Kidney (tissue), 14 donors: ENCODE results near the gene ZDHHC14. TPM values are rescaled to one million over a fixed set of nuclear protein-coding genes. Genes with fewer than 3 reads are reported as not detected.

Source experiments
- DNase-seq, 5 donors: peaks; one replicate each; pipeline ENCODE4 v3.0.0-alpha.2; 2013 to 2020
- FAIRE-seq: peaks from 2 replicates; lab custom pipeline; 2012; peaks lifted over from hg19 to GRCh38; lab: Jason Lieb, UNC
- H3K27ac ChIP-seq, 2 donors: one replicate each; pipeline ENCODE4 v1.7.0; 2013; ENCODE audit warnings: low read depth in 2 of 2, low read length in 2 of 2, inconsistent platforms in 1 of 2
- H3K27me3 ChIP-seq: one replicate; pipeline ENCODE4 v1.7.1; 2013; ENCODE audit warnings: low read length, inconsistent platforms; ENCODE audit not compliant: control insufficient read depth, insufficient read depth
- H3K36me3 ChIP-seq, 3 donors: one replicate each; pipeline versions ENCODE4 v1.7.0 to v1.7.1; 2013; ENCODE audit warnings: low read length in 3 of 3, control low read depth in 1 of 3, inconsistent platforms in 1 of 3; ENCODE audit not compliant: insufficient read depth in 3 of 3, control insufficient read depth in 2 of 3
- H3K4me1 ChIP-seq, 3 donors: one replicate each; pipeline versions ENCODE4 v1.7.0 to v1.7.1; 2013; ENCODE audit warnings: low read length in 3 of 3, inconsistent platforms in 1 of 3, low read depth in 1 of 3; ENCODE audit not compliant: control insufficient read depth in 2 of 3, insufficient read depth in 2 of 3
- H3K4me3 ChIP-seq, 3 donors: one replicate each; pipeline versions ENCODE4 v1.7.0 to v1.8.1; 2013; ENCODE audit warnings: low read length in 3 of 3, control low read depth in 1 of 3, inconsistent platforms in 1 of 3
- H3K9ac ChIP-seq, 3 donors: one replicate each; pipeline versions ENCODE4 v1.7.0 to v1.7.1; 2013; ENCODE audit warnings: low read length in 3 of 3, control low read depth in 1 of 3, inconsistent platforms in 1 of 3
- H3K9me3 ChIP-seq, 3 donors: one replicate each; pipeline versions ENCODE4 v1.7.0 to v1.7.1; 2013; ENCODE audit warnings: low read length in 3 of 3, control low read depth in 1 of 3, inconsistent platforms in 1 of 3; ENCODE audit not compliant: control insufficient read depth in 2 of 3, insufficient read depth in 1 of 3
- intact Hi-C: fragments of 100-400 bp; cut with DNase I; formaldehyde crosslinking; loops from one replicate; pipeline ENCODE4 v1.11.1; 2022
- polyA plus RNA-seq: library from polyadenylated mRNA; stranded (reverse); fragments of 350-450 nt; fragmentation: Illumina TruSeq; extraction: RNeasy Lipid Tissue Mini Kit (QIAGEN cat#74804); gene quantifications from one replicate; pipeline ENCODE4 v1.2.3, GENCODE V29; 2014; ENCODE audit warnings: low read depth, low replicate concordance; ENCODE audit not compliant: insufficient read depth
- total RNA-seq: library from RNA; stranded (reverse); fragmentation: NEBNext Ultra II Directional; extraction: Animal tissue kit (Norgen Biotek cat#: 25700); gene quantifications from one replicate; pipeline ENCODE4 v1.2.1, GENCODE V29; 2021
- TF ChIP-seq, protein P1 (sequence below): IDR thresholded peaks from 3 replicates; pipeline ENCODE4 v1.5.1; 2012; ENCODE audit warnings: mild to moderate bottlenecking, moderate library complexity, borderline replicate concordance; ENCODE audit not compliant: insufficient read depth; ENCODE audit errors: extremely low read depth
- donor health status: control.
- donor health status: control.
- donor health status: control.
- donor health status: control.
- donor health status: control.
- donor health status: DM: yes; HTN: yes; CAD: no.
- donor health status: Normal renal cell carcinoma (clear cell type).

The ZDHHC14 gene
- total and polyA plus RNA-seq, 2 donors from 2014 or later, result 13.5 to 26.7 TPM

- Histone ChIP-seq H3K4me3 (no peak overlapping the region), H3K9ac (no peak overlapping the region), H3K36me3 (no peaks in the 10 kb centered on the region), H3K4me1 (peaks cover 0 to 4% (median 3%) of the 10 kb centered on the region in 3 donors), H3K27ac (no peak overlapping the region), H3K9me3 (no peaks in the 10 kb centered on the region), H3K27me3 (no peaks in the 10 kb centered on the region)
- intact Hi-C loops, result no loop called here
- FAIRE-seq (no peak), DNase-seq (no peak)
- TF ChIP-seq, protein P1, sequence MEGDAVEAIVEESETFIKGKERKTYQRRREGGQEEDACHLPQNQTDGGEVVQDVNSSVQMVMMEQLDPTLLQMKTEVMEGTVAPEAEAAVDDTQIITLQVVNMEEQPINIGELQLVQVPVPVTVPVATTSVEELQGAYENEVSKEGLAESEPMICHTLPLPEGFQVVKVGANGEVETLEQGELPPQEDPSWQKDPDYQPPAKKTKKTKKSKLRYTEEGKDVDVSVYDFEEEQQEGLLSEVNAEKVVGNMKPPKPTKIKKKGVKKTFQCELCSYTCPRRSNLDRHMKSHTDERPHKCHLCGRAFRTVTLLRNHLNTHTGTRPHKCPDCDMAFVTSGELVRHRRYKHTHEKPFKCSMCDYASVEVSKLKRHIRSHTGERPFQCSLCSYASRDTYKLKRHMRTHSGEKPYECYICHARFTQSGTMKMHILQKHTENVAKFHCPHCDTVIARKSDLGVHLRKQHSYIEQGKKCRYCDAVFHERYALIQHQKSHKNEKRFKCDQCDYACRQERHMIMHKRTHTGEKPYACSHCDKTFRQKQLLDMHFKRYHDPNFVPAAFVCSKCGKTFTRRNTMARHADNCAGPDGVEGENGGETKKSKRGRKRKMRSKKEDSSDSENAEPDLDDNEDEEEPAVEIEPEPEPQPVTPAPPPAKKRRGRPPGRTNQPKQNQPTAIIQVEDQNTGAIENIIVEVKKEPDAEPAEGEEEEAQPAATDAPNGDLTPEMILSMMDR, result no peak
Measured at GRCh38 chr6:157621406-157621805, 240.4 kb downstream of the ZDHHC14 start.

GRCh38 chr6:157622427-157622826 lies 241.4 kb downstream of the ZDHHC14 start:
- Histone ChIP-seq H3K9me3 (no peaks in the 10 kb centered on the region), H3K9ac (no peak overlapping the region), H3K36me3 (no peaks in the 10 kb centered on the region), H3K27ac (no peak overlapping the region), H3K4me3 (no peak overlapping the region), H3K4me1 (peaks cover 0 to 4% (median 3%) of the 10 kb centered on the region in 3 donors), H3K27me3 (no peaks in the 10 kb centered on the region)
- FAIRE-seq, result no peak
- no peak for DNase-seq
- intact Hi-C loops, result no loop called here
- TF ChIP-seq, protein P1, result no peak

DNA sequence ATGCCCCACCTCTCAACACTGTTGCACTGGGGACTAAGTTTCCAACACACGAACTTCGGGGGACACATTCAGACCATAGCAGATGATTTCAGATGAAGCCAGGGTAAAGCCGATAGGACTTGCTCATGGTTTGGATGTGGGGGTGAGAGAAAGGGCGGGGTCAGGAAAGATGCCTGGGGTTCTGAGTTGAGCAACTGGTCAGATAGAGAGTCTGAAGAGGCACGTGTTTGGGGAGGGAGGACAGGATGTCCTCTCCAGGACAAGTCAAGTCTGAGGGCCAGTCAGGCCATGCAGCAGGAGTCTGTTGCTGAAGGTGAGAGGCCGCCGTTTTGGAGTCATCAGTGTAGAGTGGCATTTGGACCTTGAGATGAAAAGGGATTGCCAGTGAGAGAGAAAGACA lies 244.1 kb downstream of the ZDHHC14 start:
- Histone ChIP-seq H3K4me1 (peaks cover 0 to 4% (median 3%) of the 10 kb centered on the region in 3 donors), H3K36me3 (no peaks in the 10 kb centered on the region), H3K27ac (no peak overlapping the region), H3K9me3 (no peaks in the 10 kb centered on the region), H3K9ac (no peak overlapping the region), H3K27me3 (no peaks in the 10 kb centered on the region), H3K4me3 (no peak overlapping the region)
- DNase-seq (no peak), FAIRE-seq (no peak)
- TF ChIP-seq, protein P1, result no peak
- intact Hi-C loops, result no loop called here

DNA sequence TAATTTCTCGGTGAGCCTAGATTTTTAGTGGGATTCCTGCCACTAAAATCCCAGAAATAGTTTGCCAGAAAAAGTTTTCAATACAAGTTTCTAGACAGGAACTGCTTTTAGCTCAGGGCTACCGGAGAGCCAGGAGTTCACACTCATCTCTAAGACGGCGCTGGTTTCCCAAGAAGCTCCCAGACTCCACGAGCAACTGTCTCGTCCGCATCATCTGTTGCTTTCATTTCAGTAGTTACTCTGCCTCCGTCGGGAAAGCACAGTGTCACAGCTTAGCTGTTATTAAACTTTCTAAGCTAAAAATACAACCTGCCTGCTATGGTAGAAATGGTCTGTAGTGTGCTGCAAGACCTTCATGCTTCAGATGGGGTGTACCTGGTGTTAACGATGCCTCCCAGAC lies 244.8 kb downstream of the ZDHHC14 start:
- H3K4me1 ChIP-seq, result peaks cover 0 to 4% (median 0%) of the 10 kb centered on the region in 3 donors
- no peak overlapping the region for H3K27ac ChIP-seq
- peaks cover 0 to 6% (median 3%) of the 10 kb centered on the region in 3 donors for H3K36me3 ChIP-seq
- H3K9ac ChIP-seq, result peak overlapping the region in 1 of 3 donors; percentile 10
- no peaks in the 10 kb centered on the region for H3K27me3 ChIP-seq
- no peak overlapping the region for H3K4me3 ChIP-seq
- intact Hi-C loops, result no loop called here
- TF ChIP-seq, protein P1, result no peak
- DNase-seq (no peak), FAIRE-seq (no peak)
- H3K9me3 ChIP-seq, result no peaks in the 10 kb centered on the region
